Stimulated activated CD8-positive, alpha-beta memory T cell treated with anti-CD3 and anti-CD28 coated beads, Interleukin-15, amount 100 ng/mL, for 1 hour (primary cell): ENCODE measurements around the gene DLGAP1.
"Not testable (repeated sequence)": the region's sequence is repeated elsewhere in the genome, so short reads cannot be mapped to it uniquely, and the experiment has no call there.

ENCODE experiments used
- DNase-seq: peaks from one replicate; pipeline ENCODE4 v3.0.0-alpha.2; 2020; ENCODE audit warnings: low read depth

DLGAP1 gene

GRCh38 chr18:3655254-3656050, 799.7 kb downstream of the DLGAP1 start:
- DNase-seq: no peak

- DNase-seq: no peak
Measured at GRCh38 chr18:3654442-3655253, 800.5 kb downstream of the DLGAP1 start.

GRCh38 chr18:3653851-3654441, 801.2 kb downstream of the DLGAP1 start:
- DNase-seq: no peak

- DNase-seq: no peak
Measured at GRCh38 chr18:3653263-3653850, 801.8 kb downstream of the DLGAP1 start.

- no peak for DNase-seq
Measured at GRCh38 chr18:3652380-3653262, 802.5 kb downstream of the DLGAP1 start.

DNA sequence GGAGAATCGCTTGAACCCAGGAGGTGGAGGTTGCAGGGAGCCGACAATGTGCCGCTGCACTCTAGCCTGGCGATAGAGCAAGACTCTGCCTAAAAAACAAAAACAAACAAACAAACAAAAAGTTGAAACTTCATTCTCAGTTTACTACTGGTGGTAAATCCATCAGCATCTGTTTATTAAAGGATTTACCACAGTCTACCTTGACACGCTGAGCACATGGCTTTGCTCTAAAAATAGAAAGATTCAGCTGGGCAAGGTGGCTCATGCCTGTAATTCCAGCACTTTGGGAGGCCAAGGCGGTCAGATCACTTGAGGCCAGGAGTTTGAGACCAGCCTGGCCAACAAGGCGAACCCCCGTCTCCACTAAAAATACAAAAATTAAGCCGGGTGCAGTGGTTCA, 803.8 kb downstream of the DLGAP1 start:
- DNase-seq: no peak

DNA sequence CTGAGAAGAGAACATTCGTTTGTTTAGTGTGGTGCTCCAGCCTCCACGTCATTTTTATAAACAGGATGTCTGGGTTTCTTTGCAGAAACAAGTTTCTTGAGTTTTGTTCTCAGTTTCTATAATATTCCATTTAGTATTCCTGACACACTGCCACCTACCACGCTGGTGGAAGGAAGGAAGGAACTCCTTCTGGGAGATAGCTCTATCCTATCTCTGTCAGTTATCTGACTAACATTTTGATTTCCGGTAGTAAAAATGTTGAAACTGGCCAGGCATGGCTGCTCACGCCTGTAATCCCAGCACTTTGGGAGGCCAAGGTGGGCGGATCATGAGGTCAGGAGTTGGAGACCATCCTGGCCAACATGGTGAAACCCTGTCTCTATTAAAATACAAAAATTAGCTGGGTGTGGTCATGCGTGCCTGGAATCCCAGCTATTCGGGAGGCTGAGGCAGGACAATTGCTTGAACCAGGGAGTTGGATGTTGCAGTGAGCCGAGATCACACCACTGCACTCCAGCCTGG, 804.5 kb downstream of the DLGAP1 start:
- not testable (repeated sequence) for DNase-seq

GRCh38 chr18:3649633-3650426, 805.3 kb downstream of the DLGAP1 start:
- DNase-seq: no peak

GRCh38 chr18:3649135-3649632, 805.9 kb downstream of the DLGAP1 start:
- no peak for DNase-seq

GRCh38 chr18:3648641-3649040, 806.5 kb downstream of the DLGAP1 start:
- DNase-seq: no peak

DNA sequence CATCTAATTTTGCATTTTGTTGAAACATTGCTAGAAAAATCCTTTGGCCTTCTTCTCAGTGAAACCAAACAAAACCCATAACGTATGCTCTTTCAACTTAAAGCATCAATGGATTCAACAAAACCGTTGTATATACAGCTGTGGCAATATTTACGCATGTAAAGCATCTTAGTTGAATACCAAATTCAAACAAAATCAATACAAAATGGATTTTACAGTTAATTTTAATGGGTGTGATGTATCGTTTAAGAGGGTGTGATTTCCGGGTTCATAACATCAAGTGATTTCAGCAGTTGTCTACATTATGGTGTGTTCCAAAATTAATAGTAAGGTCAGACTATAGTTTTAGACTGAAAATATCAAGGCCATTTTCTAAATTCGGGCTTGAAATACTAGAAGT, 806.9 kb downstream of the DLGAP1 start:
- no peak for DNase-seq

DNA sequence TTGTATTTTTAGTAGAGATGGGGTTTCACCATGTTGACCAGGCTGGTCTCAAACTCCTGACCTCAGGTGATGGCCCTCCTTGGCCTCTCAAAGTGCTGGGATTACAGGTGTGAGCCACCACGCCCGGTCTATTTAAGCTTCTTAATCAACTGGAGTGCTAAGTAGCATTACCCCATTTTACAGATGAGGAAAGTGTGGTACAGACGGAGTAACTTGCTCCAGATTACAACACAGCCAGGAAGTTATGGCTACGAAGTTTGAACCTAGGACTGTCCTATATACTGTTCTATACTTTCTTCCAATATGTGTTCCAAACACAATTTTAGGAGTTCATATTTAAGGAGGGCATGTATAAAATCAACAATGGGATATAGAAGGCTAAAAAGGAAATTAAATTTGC, 807.5 kb downstream of the DLGAP1 start:
- DNase-seq: no peak

GRCh38 chr18:3645384-3646156, 809.5 kb downstream of the DLGAP1 start:
- DNase-seq: no peak

DNA sequence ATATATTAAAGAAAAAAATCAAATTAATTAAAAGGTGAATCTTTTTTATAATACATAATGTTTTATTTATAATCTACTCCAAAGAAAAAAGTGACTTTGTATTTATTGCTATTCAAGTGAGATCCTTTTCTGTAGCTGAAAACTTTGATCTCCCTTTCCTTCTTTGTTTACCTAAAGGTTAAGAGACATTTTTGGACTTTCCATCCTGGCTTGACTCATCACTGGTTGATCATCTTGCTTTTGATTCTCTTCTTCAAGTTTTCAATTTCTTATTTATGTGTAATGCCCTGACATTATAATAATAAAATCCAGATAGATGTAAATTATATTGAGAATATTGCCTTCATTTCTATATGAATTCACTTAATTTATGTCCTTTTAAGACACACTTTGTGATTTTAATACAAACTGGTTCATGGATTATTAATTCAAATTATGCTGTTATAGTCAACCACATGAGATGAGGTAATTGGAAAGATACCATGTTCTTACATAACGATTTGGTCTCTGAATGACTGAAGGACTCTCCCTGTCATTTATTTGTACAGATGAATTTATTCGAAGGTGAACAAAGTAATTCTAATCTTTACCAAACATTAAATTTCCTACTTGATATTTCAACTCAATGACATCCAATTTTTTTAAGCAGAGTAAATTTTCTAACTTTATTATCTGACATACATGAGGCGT, 820.7 kb downstream of the DLGAP1 start:
- no peak for DNase-seq

DNA sequence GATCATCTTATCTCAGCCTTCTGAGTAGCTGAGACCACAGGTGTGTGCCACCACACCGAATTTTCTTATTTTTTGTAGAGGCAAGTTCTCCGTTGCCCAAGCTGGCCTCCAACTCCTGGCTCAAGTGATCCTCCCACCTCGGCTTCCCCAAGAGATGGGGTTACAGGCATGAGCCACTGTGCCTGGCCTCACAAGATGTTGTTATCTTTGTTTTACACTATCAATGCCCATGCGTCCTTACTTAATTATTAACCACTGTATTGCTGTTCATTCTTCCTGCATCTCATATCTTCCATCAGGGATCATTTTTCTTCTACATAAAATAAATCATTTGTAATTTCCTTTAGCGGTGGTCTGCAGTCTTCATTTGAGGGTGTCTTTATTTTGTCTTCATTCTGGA, 823.2 kb downstream of the DLGAP1 start:
- no peak for DNase-seq

- no peak for DNase-seq
Measured at GRCh38 chr18:3626929-3627458, 828.1 kb downstream of the DLGAP1 start.

DNA sequence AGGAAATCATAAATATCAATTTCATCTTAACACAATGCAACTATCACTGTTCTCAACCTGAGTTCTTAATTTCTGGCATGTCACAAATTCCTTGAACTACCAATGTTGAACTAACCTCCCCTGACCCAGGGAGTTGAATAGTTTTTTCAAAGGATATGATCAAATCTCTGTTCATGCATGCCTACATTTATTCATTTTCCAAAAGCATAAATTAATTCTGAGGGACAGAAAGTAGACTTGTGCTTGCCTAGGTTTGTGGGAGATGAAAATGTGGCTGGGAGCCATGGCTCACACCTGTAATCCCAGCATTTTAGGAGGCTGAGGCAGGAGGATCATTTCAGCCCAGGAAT, 829.4 kb downstream of the DLGAP1 start:
- DNase-seq: no peak

DNA sequence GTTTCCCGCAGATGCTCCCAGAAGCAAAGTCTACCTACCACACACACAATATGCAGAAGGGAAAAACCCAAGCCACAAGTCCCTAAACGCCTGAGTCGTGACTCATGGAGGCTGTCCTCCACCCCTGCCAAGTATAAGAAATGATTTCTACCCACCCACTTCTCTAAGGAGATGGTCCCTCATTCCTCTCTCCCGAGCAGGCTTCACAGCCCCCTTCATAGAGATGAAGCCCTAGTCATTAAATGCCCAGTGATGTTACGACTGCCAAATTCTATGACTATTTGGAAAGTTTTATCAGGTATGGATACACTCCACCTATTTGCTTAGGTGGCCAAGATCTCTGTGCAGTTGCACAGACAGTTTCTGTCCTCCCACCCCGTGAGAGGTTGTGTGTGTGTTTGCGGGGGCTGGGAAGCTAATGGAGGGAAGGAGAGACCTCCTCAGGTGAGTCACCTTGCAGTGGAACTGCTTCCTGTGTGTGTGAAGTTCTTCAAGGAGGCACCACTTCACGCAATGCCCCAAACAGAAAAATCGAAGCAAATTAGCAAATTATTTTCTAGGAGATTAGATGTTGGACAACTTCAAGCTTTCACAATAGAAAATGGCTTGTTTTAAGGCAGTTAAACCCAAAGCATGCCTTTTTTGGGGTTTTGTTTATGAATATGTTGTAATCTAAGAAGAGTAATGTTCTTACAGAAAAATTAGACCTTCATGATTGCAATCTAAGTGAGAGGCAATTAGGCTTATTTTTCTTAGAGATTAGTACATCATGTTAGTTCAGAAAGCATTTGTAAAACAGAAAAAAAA, 830.0 kb downstream of the DLGAP1 start:
- no peak for DNase-seq
